Osteoblast (primary cell): ENCODE results near the gene GRID1. TPM values are rescaled to one million over a fixed set of nuclear protein-coding genes. Genes with fewer than 3 reads are reported as not detected.
A peak's percentile ranks its signal among the peaks of the same experiment; 100 is the strongest.
"Not testable (repeated sequence)": the region's sequence is repeated elsewhere in the genome, so short reads cannot be mapped to it uniquely, and the experiment has no call there.

Source experiments
- DNase-seq: peaks from one replicate; pipeline ENCODE4 v3.0.0; 2011; ENCODE audit warnings: low spot score, mixed read lengths; ENCODE audit not compliant: insufficient read length; ENCODE audit errors: missing footprints
- H2AFZ ChIP-seq: 2 replicates; pipeline ENCODE4 v1.6.0; 2011; ENCODE audit warnings: mild to moderate bottlenecking, low read length
- H3K27ac ChIP-seq: 2 replicates; pipeline ENCODE4 v1.5.1; 2011; ENCODE audit warnings: mild to moderate bottlenecking, low read depth, low read length, moderate library complexity
- H3K27me3 ChIP-seq: 2 replicates; pipeline ENCODE4 v1.6.0; 2012; ENCODE audit warnings: mild to moderate bottlenecking, control low read depth, inconsistent platforms, low read length, moderate library complexity; ENCODE audit not compliant: insufficient read depth
- H3K36me3 ChIP-seq: 2 replicates; pipeline ENCODE4 v1.5.1; 2011; ENCODE audit warnings: mild to moderate bottlenecking, low read length, control low read depth, moderate library complexity; ENCODE audit not compliant: insufficient read depth
- H3K4me1 ChIP-seq: 2 replicates; pipeline ENCODE4 v1.5.1; 2011; ENCODE audit warnings: mild to moderate bottlenecking, low read length, control low read depth, moderate library complexity; ENCODE audit not compliant: insufficient read depth
- H3K4me2 ChIP-seq: 2 replicates; pipeline ENCODE4 v1.6.0; 2011; ENCODE audit warnings: mild to moderate bottlenecking, low read length; ENCODE audit not compliant: insufficient read depth
- H3K4me3 ChIP-seq: fragments of 200-600 bp; sonication (generic); 3 replicates; pipeline ENCODE4 v1.5.1; 2012; ENCODE audit warnings: mild to moderate bottlenecking, low read length, inconsistent platforms; ENCODE audit not compliant: insufficient read depth
- H3K79me2 ChIP-seq: 2 replicates; pipeline ENCODE4 v1.6.0; 2012; ENCODE audit warnings: mild to moderate bottlenecking, low read length, control low read depth, inconsistent platforms; ENCODE audit not compliant: insufficient read depth
- H3K9me3 ChIP-seq: 2 replicates; pipeline ENCODE4 v1.5.1; 2011; ENCODE audit warnings: low read depth, low read length, control low read depth
- H4K20me1 ChIP-seq: 2 replicates; pipeline ENCODE4 v1.6.0; 2012; ENCODE audit warnings: mild to moderate bottlenecking, low read length, control low read depth; ENCODE audit not compliant: insufficient read depth
- CTCF ChIP-seq: IDR thresholded peaks from 2 replicates; pipeline ENCODE4 v1.5.1; 2011; ENCODE audit warnings: mild to moderate bottlenecking, low read depth, low read length, moderate library complexity; ENCODE audit errors: extremely low read depth
- total RNA-seq: library from RNA; depleted of rRNA; stranded (reverse); fragments of >200 nt; gene quantifications from 2 replicates; pipeline ENCODE4 v1.2.3, GENCODE V29; 2012

The GRID1 gene
- total RNA-seq, 1 donor = not detected

- Histone ChIP-seq H2AFZ (no peak overlapping the region), H3K4me1 (no peaks in the 10 kb centered on the region), H3K27me3 (no peaks in the 10 kb centered on the region), H3K4me3 (no peak overlapping the region), H3K4me2 (no peak overlapping the region), H4K20me1 (no peaks in the 10 kb centered on the region), H3K9me3 (no peaks in the 10 kb centered on the region), H3K27ac (no peak overlapping the region), H3K79me2 (no peaks in the 10 kb centered on the region), H3K36me3 (no peaks in the 10 kb centered on the region)
- TF ChIP-seq CTCF = no peak
- no peak for DNase-seq
Observed at GRCh38 chr10:86102031-86102430, 264.6 kb downstream of the GRID1 start.

- Histone ChIP-seq H3K79me2 (no peaks in the 10 kb centered on the region), H2AFZ (no peak overlapping the region), H3K9me3 (no peaks in the 10 kb centered on the region), H3K4me1 (no peaks in the 10 kb centered on the region), H3K4me2 (no peak overlapping the region), H3K36me3 (no peaks in the 10 kb centered on the region), H3K27ac (no peak overlapping the region), H3K4me3 (no peak overlapping the region), H4K20me1 (no peaks in the 10 kb centered on the region), H3K27me3 (no peaks in the 10 kb centered on the region)
- DNase-seq = no peak
- TF ChIP-seq CTCF = peak; percentile 32
Observed at GRCh38 chr10:86100581-86101061, 266.0 kb downstream of the GRID1 start.

- no peaks in the 10 kb centered on the region for H4K20me1 ChIP-seq
- H3K9me3 ChIP-seq = no peaks in the 10 kb centered on the region
- no peaks in the 10 kb centered on the region for H3K79me2 ChIP-seq
- TF ChIP-seq CTCF = no peak
- no peak overlapping the region for H3K4me3 ChIP-seq
- DNase-seq = no peak
- no peaks in the 10 kb centered on the region for H3K27me3 ChIP-seq
- no peak overlapping the region for H2AFZ ChIP-seq
- H3K36me3 ChIP-seq = no peaks in the 10 kb centered on the region
- no peaks in the 10 kb centered on the region for H3K4me1 ChIP-seq
- no peak overlapping the region for H3K27ac ChIP-seq
- no peak overlapping the region for H3K4me2 ChIP-seq
Observed at GRCh38 chr10:86099542-86100334, 266.9 kb downstream of the GRID1 start.

DNA sequence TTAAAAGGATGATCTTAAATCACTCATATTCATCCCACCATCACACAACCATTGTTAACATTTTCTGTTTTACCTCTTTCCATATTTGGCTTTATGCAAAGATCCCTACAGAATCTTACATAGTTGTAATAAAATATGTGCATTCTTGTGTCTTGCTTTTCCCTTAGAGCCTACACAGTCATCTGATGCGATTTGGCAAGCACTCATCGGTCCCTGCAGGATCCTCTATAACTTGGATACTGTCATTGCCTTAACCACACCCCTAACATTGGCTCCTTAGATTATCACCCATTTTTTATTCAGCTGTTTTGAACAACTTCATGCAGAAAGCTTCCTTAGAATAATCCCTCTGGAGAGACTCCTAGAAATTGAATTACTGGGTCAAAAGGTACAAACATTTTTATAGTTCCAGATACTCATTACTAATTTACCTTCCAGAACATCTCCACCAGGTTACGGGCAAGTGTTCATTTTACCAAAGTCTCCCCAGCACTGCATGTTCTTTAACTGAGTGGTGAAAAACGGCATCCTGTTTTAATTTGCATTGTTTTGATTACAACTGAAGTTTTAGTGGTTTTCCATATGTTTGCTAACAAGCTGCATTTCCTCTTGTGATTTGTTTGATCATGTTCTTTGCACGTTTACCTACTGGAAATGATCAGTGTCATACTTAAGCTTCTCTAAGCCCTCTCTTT lies 268.3 kb downstream of the GRID1 start:
- H4K20me1 ChIP-seq = no peaks in the 10 kb centered on the region
- H3K36me3 ChIP-seq = no peaks in the 10 kb centered on the region
- H3K9me3 ChIP-seq = no peaks in the 10 kb centered on the region
- no peak overlapping the region for H3K4me2 ChIP-seq
- H3K27me3 ChIP-seq = no peaks in the 10 kb centered on the region
- no peak overlapping the region for H3K27ac ChIP-seq
- DNase-seq = no peak
- TF ChIP-seq CTCF = no peak
- H3K4me3 ChIP-seq = no peak overlapping the region
- H2AFZ ChIP-seq = no peak overlapping the region
- no peaks in the 10 kb centered on the region for H3K4me1 ChIP-seq
- no peaks in the 10 kb centered on the region for H3K79me2 ChIP-seq

DNA sequence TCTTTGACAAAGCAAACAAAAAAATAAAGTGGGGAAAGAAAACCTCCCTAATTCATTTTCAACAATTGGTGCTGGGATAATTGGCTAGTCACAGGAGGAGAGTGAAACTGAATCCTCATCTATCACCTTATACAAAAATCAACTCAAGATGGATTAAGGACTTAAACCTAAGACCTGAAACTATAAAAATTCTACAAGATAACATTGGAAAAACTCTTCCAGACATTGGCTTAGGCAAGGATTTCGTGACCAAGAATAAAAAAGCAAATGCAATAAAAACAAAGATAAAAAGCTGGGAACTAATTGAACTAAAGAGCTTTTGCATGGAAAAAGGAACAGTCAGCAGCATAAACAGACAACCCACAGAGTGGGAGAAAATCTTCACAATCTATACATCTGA lies 271.5 kb downstream of the GRID1 start:
- H4K20me1 ChIP-seq, H3K9me3 ChIP-seq, H3K36me3 ChIP-seq, H3K4me2 ChIP-seq, H3K27ac ChIP-seq, H3K4me1 ChIP-seq, H3K79me2 ChIP-seq, H3K27me3 ChIP-seq, H3K4me3 ChIP-seq, DNase-seq, H2AFZ ChIP-seq: not testable (repeated sequence)

DNA sequence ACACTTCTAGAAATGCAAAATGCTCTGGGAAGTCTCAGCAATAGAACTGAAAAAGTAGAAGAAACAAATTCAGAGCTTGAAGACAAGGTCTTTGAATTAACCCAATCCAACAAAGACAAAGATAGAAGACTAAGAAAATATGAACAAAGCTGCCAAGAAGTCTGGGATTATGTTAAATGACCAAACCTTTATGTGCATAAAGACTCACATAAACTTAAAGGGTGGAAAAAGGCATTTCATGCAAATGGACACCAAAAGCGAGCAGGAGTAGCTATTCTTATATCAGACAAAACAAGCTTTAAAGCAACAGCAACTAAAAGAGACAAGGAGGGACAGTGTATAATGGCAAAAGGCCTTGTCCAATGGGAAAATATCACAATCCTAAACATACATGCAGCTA lies 274.3 kb downstream of the GRID1 start:
- not testable (repeated sequence) for H2AFZ ChIP-seq, H3K4me2 ChIP-seq, H3K27ac ChIP-seq, H3K27me3 ChIP-seq, H3K9me3 ChIP-seq, H3K79me2 ChIP-seq, H4K20me1 ChIP-seq, DNase-seq, H3K4me1 ChIP-seq, H3K4me3 ChIP-seq, H3K36me3 ChIP-seq
